Measurements from ENCODE around the gene VSTM2B.

- TF ChIP-seq CTCF (IDR thresholded peaks at IDR 0.05) (no peak), POLR2AphosphoS5 (IDR thresholded peaks at IDR 0.05; ENCODE audit: low read depth, low read length) (no peak), SIN3A (IDR thresholded peaks at IDR 0.05; ENCODE audit: borderline replicate concordance, insufficient read depth, low read depth, low read length) (no peak)
These were observed 10.3 kb downstream of the VSTM2B start for GRCh38 chr19:29535984-29536508.
